GM18498 (cell line): Measurements from ENCODE around the gene CLIP3.
"Not testable (repeated sequence)": the region's sequence is repeated elsewhere in the genome, so short reads cannot be mapped to it uniquely, and the experiment has no call there.

Experiments used
- ATAC-seq: cut with Tn5 transposase; IDR thresholded peaks from one replicate; pipeline ENCODE4 v1.9.1; 2021; ENCODE audit warnings: mild to moderate bottlenecking, moderate library complexity; ENCODE audit not compliant: unreplicated experiment

Gene CLIP3

DNA sequence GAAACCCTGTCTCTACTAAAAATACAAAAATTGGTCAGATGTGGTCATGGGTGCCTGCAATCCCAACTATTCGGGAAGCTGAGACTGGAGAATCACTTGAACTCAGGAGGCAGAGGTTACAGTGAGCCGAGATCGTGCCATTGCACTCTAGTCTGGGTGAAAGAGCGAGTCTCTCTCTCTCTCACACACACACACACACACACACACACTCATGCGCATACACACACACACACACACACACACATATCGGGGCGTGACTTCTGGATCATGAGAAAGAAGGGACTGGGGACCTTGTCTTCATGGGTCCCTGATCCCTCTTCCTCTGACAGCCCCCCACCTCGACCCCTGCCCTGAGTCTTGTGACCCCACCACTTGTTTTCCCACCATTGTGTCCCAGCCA, 49.5 kb downstream of the CLIP3 start:
- no peak for ATAC-seq

GRCh38 chr19:35980997-35981396, 51.7 kb downstream of the CLIP3 start:
- ATAC-seq = not testable (repeated sequence)

GRCh38 chr19:35978832-35979365, 53.8 kb downstream of the CLIP3 start:
- ATAC-seq = no peak

- no peak for ATAC-seq
Measured at GRCh38 chr19:35978271-35978670, 54.4 kb downstream of the CLIP3 start.

DNA sequence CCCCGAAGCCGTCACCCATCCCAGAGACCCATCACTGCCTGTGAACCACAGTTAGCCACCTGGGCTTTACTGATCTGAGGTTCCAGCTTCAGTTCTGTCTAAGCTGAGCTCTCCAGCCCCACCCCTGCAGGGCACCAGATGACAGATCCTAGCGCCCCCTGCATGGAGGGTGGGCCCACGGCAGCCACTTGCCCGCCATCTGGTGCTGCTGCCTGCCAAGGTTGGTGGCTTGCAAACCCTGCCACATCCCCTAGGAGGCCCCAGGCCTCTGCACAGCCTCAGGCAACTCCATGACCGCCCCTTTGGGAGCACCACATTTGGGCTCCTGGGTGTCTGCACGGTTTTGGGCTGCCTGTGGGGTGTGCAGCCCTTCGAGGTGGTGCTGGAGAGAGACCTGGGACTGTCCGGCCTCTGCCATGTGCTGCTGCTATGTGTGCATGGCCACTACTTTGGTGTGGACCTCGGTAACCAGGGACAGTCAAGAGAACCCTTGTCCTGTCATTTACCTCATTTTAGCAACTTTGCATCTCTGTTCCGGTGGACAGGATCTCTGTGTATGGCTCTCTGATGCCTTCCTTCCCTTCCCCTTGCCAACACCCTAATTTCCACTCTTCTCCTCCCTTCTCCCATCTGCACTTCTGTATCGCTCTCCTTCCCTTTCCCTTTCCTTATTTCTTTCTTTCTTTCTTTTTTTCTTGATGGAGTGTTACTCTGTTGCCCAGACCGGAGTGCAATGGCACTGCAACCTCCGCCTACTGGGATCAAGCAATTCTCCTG, 55.0 kb downstream of the CLIP3 start:
- no peak for ATAC-seq

DNA sequence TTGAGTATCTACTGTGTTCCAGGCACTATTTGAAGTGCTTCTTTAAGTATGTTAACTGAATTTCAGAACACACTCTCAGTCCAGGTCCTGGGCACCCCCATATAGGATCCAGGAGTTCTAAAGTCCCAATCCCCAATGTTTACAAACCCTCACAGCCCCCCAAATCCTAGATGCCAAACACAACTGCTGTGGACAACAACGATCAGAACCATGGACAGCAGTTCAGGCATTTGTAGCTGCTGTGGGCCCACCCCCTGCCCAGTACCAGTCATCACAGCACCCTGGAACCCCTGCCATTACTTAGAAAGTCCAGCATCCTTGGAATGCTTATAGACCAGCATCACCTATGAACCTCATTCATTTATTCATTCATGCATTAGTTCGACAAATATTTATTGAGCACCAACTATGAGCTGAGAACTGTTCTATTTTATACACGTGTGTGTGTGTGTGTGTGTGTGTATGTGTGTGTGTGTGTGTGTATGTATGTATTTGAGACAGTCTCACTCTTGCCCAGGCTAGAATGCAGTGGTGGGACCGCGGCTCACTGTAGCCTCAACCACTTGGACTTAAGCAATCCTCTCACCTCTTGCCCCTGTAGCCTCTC, 57.0 kb downstream of the CLIP3 start:
- no peak for ATAC-seq

- no peak for ATAC-seq
Measured at GRCh38 chr19:35973487-35973886, 59.2 kb downstream of the CLIP3 start.

- no peak for ATAC-seq
Measured at GRCh38 chr19:35966771-35967170, 65.9 kb downstream of the CLIP3 start.
